ENCODE measurements around the gene MAML2. TPM values are rescaled to one million over a fixed set of nuclear protein-coding genes. Genes with fewer than 3 reads are reported as not detected.

The MAML2 gene
- total and polyA plus RNA-seq, 9 of the 15 experiments (the other 6 are each of a cell fraction or from before 2014, with no cell fraction given): 0.79 to 6.8 (median 4.8) TPM

- no peak for ATAC-seq
- no peak overlapping the region for H3K9ac ChIP-seq (ENCODE audit: insufficient read depth in 1 of 2, low read depth in 2 of 2, low read length in 2 of 2)
- no peaks in the 10 kb centered on the region for H3K9me1 ChIP-seq (ENCODE audit: control insufficient read depth, insufficient read depth, low read length)
- WGBS (ENCODE audit: insufficient coverage, low coverage, missing lambda C conversion rate): 49% methylated on average over 11 of the region's 11 CpGs
- no peak overlapping the region for H3K4me3 ChIP-seq
- in situ Hi-C loops (cut with MboI): no loop called here
- H3K4me1 ChIP-seq (replicated peaks in 1 of 2; ENCODE audit: control insufficient read depth in 2 of 2, insufficient read depth in 2 of 2, low read length in 2 of 2): peaks cover 4 to 18% of the 10 kb centered on the region in 2 experiments; a peak in 4 of 5 replicates
- no peaks in the 10 kb centered on the region for H4K20me1 ChIP-seq (replicated peaks; ENCODE audit: control insufficient read depth, insufficient read depth, low read length)
- CTCF ChIA-PET (ENCODE audit: low intra/inter-chr PET ratio): no interaction called here
- H3K27ac ChIP-seq (ENCODE audit: extremely low read depth, low read depth, low read length): no peak overlapping the region
- no peak overlapping the region for H3K4me2 ChIP-seq (ENCODE audit: insufficient read depth, low read length)
- no peak for DNase-seq (ENCODE audit: extremely low read depth in 1 of 4, low spot score in 3 of 4)
- no peaks in the 10 kb centered on the region for H3K9me3 ChIP-seq (replicated peaks; ENCODE audit: control insufficient read depth, insufficient read depth, low read depth, low read length)
- no peaks in the 10 kb centered on the region for H3K27me3 ChIP-seq (ENCODE audit: control insufficient read depth in 2 of 2, insufficient read depth in 2 of 2, low read length in 2 of 2)
- H2AFZ ChIP-seq (ENCODE audit: low read depth, low read length): no peak overlapping the region
- no peak for FAIRE-seq
- BruUV-seq (replicated peaks): no TSS peak
- intact Hi-C loops (cut with micrococcal nuclease): no loop called here
- no peaks in the 10 kb centered on the region; the same call in 2 of the 3 replicates for H3K36me3 ChIP-seq (ENCODE audit: control insufficient read depth, insufficient read depth, low read length)
- POLR2A ChIA-PET: interaction anchor here (1.8 kb wide), 1 partner anchor 9 kb away, joined by 8 read pairs; no protein-coding TSS in a partner anchor
- H3K79me2 ChIP-seq (ENCODE audit: control insufficient read depth, insufficient read depth, low read length): no peaks in the 10 kb centered on the region
- TF ChIP-seq MTA3 (IDR thresholded peaks at IDR 0.05; ENCODE audit: borderline replicate concordance) (no peak), RAD21 (CRISPR knock-in tag; conservative IDR thresholded peaks at IDR 0.05 in 1 of 2, IDR thresholded peaks at IDR 0.05 in 1 of 2) (no peak), ILK (tag; IDR thresholded peaks at IDR 0.05; ENCODE audit: borderline replicate concordance, low read depth) (no peak), ZNF12 (CRISPR knock-in tag; IDR thresholded peaks at IDR 0.05) (no peak), ELK3 (CRISPR knock-in tag; IDR thresholded peaks at IDR 0.05) (no peak), WHSC1 (IDR thresholded peaks at IDR 0.05; ENCODE audit: low read length) (no peak), ZEB2 (IDR thresholded peaks at IDR 0.05) (no peak), NFXL1 (CRISPR knock-in tag; IDR thresholded peaks at IDR 0.05) (no peak), DDX20 (tag; IDR thresholded peaks at IDR 0.05; ENCODE audit: low read depth) (no peak), HDAC1 (IDR thresholded peaks at IDR 0.05) (peak in 1 of 2 experiments; percentile 33; a peak in 1 of 4 replicates), SAFB2 (IDR thresholded peaks at IDR 0.05; ENCODE audit: borderline replicate concordance, low read depth, low read length, severe bottlenecking) (no peak), FOXA3 (CRISPR knock-in tag; conservative IDR thresholded peaks at IDR 0.05 in 1 of 2, IDR thresholded peaks at IDR 0.05 in 1 of 2) (no peak), CAMTA2 (CRISPR knock-in tag; conservative IDR thresholded peaks at IDR 0.05) (no peak), CBX5 (IDR thresholded peaks at IDR 0.05; ENCODE audit: borderline replicate concordance, low read depth) (no peak), PTBP1 (IDR thresholded peaks at IDR 0.05; ENCODE audit: low read depth, low read length) (no peak), GABPB1 (CRISPR knock-in tag; IDR thresholded peaks at IDR 0.05) (no peak), MCM7 (IDR thresholded peaks at IDR 0.05) (no peak), GTF2F1 (IDR thresholded peaks at IDR 0.05; ENCODE audit: low read depth, low read length) (no peak)
- TF ChIP-seq, protein P1, sequence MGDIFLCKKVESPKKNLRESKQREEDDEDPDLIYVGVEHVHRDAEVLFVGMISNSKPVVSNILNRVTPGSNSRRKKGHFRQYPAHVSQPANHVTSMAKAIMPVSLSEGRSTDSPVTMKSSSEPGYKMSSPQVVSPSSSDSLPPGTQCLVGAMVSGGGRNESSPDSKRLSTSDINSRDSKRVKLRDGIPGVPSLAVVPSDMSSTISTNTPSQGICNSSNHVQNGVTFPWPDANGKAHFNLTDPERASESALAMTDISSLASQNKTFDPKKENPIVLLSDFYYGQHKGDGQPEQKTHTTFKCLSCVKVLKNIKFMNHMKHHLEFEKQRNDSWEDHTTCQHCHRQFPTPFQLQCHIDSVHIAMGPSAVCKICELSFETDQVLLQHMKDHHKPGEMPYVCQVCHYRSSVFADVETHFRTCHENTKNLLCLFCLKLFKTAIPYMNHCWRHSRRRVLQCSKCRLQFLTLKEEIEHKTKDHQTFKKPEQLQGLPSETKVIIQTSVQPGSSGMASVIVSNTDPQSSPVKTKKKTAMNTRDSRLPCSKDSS (IDR thresholded peaks at IDR 0.05; ENCODE audit: low read depth, partially characterized antibody): no peak
- TF ChIP-seq, protein P2, sequence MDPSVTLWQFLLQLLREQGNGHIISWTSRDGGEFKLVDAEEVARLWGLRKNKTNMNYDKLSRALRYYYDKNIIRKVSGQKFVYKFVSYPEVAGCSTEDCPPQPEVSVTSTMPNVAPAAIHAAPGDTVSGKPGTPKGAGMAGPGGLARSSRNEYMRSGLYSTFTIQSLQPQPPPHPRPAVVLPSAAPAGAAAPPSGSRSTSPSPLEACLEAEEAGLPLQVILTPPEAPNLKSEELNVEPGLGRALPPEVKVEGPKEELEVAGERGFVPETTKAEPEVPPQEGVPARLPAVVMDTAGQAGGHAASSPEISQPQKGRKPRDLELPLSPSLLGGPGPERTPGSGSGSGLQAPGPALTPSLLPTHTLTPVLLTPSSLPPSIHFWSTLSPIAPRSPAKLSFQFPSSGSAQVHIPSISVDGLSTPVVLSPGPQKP (CRISPR knock-in tag; IDR thresholded peaks at IDR 0.05): no peak
Measured at GRCh38 chr11:96074551-96075310, 268.3 kb downstream of the MAML2 start.

Measured in K562 (cell line).